ENCODE results near the gene AP1S3.

Gene AP1S3

DNA sequence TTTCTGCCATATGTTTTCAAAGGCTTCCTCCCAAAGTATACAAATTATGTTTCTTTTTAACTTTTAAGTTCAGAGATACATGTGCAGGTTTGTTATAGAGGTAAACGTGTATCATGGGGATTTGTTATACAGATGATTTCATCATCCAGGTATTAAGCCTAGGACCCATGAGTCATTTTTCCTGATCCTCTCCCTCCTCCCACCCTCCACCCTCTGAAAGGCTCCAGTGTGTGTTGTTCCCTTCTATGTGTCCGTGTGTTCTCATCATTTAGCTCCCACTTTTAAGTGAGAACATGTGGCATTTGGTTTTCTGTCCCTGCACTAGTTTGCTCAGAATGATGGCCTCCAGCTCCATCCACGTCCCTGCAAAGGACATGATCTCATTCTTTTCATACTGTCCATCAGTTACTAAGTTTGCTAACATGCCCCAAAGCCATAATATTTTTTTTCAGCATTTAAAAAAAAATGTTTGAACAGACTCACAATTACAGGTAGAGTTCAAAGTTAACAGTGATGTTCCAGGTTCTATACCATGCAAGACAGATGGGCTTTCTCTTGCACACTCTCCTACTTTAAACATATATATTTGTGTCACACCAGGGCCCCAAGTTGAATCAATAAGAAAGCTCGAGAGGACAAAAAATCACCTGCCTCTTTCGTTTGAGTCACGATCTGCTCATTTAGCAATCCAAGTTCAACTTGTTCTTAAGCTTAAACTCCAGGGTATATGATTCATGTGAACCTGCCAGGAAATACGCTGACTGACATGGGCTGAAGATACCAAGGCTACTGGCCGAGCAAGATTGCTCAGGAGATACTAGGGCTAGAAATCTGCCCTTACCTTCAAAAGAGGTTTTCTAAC, 77.6 kb downstream of the AP1S3 start:
- no peak for DNase-seq (ENCODE audit: low read depth)

DNA sequence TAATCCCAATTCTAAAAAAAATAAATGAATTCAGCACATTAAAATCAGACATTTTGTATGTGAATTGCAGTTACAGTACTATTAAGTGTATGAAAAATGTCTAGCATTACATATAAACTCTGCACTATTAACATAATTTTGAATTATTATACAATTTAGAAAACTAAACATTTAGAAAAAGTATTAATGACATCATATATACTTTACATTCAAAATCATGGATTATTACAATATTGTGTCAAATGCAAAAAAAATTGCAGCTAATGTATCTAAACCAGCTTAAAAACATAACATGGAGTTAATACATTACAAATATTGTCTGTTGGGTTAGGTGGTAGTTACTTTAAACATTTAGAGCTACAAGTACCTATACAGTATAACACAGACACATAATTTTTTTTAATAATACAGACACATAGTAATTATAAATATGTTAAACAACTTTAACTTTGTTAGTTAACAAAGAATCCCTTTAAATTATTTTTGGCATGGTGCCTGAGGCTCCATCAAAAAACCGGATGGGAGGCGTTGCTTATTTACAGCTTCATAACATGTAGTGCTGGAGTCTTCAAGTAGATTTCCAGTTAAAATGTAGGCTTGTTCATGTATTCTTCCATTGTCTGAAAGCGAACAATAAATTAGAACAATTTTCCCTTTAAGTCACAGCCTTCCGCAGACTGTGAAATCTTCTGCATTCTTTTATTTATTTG, 79.1 kb downstream of the AP1S3 start:
- DNase-seq (ENCODE audit: low read depth), result no peak

DNA sequence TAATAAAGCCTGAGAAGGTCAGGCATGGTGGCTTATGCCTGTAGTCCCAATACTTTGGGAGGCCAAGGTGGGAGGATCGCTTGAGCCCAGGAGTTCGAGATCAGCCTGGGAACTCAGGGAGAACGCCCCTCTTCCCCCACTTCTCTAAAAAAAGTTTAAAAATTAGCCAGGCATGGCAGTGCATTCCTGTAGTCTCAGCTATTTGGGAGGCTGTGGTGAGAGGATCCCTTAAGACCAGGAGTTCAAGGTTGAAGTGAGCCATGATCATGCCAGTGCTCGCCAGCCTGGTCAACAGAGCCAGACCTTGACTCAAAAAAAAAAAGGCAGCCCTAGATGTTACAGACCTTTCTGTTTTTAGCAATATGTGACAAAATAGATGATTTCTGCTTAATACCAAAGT, 83.4 kb downstream of the AP1S3 start:
- DNase-seq (ENCODE audit: low read depth), result no peak

DNA sequence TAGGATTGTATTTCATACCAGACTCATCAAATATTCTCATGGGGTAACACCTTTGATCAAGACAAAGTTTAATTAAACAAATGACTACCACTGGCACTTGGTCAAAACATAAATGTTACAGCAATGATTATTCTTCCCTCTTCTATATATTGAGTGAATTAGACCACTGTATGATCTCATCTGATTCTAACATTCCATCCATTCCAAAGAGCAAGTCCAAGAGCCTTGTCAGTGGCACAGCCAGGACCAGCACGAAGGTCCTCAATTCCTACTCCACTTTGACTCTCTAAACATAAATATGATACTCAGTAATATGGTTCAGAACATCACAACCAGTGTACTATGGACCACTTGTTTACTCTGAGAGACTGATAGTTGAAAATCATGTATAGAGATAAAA, 86.4 kb downstream of the AP1S3 start:
- DNase-seq (ENCODE audit: low read depth), result no peak

DNA sequence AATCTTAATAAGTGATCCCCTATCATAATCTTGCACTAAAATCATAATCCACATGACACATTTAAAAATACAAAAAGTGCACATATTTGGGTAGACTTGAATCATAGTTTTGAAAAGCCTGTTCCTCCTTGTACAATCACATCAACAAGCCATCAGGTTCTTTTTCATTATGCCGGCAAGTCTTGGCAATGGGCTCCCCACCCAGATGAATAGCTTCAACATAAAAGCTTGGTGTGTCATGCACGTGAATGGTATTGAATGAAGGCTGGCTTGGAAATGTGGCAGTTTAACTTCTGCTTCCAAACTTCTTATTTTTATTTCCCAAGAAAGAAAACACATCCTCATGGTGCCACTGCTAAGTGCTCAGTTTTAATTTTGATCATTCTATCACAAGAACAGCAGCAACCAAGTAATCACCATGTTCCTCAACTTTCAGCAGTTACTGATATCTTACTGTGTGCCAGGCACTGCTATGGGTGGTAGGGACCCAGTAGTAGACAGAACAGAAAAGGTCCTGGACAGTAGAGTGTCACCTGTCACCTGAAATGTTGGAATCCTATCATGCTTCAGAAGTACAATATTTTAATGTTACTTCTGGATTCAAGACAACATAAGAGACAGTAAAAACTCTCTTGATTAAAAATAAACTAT, 89.9 kb downstream of the AP1S3 start:
- DNase-seq (ENCODE audit: low read depth), result no peak

DNA sequence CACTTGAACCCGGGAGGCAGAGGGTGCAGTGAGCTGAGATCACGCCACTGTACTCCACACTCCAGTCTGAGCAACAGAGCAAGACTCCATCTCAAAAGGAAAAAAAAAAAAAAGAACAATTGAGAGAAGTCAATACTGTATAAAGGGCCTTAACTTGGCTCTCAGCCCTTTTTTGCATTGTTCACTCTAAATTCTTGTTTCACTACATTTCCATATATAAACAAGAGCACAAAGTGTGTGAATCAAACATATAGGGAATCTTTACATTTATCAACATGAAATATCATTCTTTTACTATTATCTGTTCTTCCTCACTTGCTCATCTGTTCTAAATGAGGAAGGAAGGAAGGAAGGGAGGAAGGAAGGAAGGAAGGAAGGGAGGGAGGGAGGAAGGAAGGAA, 90.8 kb downstream of the AP1S3 start:
- DNase-seq (ENCODE audit: low read depth), result no peak

DNA sequence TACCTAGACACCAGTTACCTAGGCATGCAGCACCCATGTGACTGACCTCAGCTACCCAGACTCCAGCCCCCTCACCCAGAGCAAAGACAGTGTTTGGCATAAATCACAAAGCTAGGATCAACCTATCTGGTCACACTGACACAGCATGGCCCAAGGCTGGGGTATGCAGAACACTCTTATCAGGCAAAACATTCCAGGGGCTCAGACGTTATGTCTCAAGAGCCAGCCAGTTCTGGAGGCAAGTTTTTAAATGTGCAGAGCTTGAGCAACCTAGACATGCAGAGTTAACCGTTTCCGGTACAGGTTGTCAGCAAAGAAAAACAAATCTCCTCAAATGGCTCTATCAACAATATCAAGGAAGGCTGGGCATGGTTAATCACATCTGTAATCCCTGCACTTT, 92.8 kb downstream of the AP1S3 start:
- no peak for DNase-seq (ENCODE audit: low read depth)

DNA sequence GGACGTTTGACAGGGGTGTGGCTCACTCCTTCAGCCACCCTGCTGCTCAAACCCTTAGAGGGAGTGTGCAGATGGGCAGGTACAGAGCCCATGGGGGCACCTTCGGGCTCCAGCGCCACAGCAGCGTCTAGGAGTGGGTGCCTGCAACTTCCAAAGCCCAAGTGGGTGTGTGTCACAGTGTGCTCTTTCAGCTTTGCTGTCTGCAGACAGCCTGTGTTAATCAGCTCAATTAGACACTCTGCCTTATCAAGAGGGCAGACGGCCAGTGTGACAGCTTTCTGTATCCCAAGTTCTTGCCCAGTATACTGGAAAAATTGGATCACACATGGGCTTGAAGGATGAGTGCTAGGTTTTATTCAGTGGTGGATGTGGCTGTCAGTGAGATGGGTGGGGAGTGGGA, 96.7 kb downstream of the AP1S3 start:
- no peak for DNase-seq (ENCODE audit: low read depth)

DNA sequence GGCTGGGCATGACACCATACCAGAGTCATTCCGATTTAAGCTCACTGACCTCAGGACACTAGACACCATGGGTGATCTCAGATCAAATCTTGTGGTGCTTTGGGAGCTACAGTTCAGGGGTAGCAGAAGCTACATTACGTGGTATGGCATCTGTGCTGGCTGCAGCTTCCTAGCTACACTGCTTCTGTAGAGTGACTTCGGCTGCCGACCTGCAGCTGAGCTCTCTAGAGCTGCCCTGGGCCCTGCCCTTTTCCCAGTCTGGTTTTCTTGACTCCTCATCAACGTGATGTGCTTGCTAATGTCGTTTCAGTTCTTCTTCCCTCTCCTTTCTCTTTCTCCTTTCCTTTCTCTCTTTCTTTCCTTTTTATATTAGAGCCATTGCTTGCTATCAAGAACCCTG, 100.2 kb downstream of the AP1S3 start:
- DNase-seq (ENCODE audit: low read depth), result no peak

DNA sequence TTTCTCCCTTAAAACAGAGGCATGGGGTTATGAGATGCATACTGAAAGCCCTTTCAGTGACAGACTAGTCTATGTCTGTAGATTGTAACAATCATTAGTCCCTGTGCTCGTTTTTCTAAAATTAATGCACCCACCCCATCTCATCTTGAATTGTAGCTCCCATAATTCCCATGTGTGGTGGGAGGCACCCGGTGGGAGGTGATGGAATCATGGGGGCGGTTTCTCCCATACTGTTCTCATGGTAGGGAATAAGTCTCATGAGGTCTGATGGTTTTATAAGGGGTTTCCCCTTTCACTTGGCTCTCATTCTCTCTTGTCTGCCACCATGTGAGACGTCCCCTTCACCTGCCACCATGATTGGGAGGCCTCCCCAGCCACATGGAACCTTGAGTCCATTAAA, 100.9 kb downstream of the AP1S3 start:
- no peak for DNase-seq (ENCODE audit: low read depth)

DNA sequence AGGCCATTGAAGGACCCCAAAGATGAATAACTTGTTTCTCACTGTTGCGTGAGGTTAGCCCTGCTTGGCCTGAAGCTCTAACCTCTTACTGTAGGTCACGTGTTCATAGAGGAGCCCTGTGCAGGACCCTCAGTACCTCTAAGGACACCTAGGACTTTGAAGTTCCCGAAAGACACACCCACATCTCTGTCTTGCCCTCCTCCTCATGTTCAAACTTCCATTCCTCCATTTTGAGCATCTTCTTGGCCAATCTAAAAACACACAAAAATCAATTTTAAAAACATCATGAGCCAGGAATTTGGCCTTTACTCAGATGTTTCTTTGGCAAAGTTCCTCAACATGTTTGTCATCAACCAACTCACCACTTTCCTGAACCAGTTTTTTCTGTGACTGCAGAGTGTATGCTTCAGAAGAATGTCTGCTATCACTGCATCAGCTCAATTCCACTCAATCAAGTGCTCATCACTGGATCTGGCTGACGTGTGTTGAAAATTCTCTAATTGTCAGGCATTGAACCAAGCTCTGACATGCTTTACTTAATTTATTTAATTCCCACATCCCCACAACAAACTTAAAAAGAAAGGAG, 101.6 kb downstream of the AP1S3 start:
- DNase-seq (ENCODE audit: low read depth), result no peak

DNA sequence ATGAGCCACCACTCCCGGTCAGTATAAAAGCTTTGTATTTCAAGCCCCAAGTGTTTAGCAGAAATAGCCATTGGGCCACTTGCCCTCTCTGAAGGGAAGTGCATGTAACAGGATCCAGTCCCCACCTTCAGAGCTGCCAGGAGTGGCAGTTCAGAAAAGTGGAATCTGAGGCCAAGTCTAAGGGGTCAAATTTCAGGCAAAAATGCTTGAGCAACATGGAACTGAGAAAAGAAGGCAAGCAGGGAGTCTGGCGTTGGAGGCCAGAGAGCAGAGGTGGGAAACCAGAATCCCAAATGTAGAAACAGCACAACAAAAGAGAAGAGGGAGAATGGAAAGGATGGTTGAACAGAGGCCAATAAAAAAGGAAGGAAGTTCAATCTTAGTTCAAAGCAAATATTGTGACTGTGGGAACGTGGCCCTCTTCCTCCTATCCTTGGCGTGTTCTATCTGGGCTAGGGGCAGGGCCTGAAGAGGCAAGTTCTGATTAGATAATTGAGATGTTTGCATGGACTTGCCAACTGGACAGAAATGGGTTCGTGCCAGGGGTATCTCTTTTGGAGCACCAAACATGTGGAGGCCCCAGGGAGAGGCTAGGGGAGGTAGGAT, 102.2 kb downstream of the AP1S3 start:
- DNase-seq (ENCODE audit: low read depth), result no peak

DNA sequence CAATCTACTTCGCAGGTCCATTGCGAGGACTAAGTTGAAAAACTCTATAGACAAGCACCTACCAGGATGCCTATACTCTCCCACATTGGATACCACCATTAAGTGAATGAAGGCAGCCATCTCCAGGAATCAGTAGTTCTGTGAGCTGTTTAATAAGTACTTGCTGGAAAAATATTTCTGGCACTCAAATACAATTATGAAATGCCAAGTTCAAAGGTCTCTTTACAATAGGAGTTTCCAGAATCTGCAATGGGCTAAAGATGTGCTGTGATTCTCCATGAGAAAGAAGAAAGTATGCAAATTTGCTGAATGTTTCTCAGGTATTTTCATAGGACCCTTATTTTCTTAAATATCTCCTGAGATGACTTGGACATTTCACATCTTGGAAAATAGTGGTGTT, 103.0 kb downstream of the AP1S3 start:
- no peak for DNase-seq (ENCODE audit: low read depth)

DNA sequence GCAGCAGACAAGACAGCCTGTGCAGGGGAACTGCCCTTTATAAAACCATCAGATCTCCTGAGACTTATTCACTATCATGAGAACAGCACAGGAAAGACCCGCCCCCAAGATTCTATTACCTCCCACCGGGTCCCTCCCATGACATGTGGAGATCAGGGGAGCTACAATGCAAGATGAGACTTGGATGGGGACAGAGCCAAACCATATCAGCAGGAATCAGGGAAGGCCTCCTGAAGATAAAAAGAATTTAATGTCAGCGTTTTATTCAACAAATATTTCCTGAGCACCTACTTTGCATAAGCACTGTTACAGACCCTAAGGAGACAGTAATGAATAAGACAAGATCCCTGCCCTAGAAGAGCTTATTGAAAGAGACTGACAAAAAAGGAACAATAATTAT, 105.0 kb downstream of the AP1S3 start:
- DNase-seq (ENCODE audit: low read depth), result no peak

DNA sequence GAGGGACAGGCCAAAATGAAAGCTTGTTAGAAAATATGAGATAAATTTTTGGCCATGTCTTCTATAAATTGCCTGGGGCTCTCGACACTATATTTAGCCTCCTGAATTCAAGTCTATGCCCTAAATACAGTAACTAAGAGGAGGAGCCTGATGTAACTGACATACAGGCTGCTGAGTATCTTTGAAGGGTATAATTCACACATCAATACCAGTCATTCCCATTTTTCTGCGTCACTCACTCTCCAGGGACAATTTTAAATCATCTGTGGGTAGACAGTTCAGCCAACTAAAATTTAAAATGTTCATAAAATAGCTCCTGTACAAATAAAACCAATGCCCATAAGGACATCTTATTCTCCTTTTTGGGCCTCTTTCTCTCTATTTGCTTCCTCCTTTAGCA, 105.9 kb downstream of the AP1S3 start:
- DNase-seq (ENCODE audit: low read depth), result no peak

DNA sequence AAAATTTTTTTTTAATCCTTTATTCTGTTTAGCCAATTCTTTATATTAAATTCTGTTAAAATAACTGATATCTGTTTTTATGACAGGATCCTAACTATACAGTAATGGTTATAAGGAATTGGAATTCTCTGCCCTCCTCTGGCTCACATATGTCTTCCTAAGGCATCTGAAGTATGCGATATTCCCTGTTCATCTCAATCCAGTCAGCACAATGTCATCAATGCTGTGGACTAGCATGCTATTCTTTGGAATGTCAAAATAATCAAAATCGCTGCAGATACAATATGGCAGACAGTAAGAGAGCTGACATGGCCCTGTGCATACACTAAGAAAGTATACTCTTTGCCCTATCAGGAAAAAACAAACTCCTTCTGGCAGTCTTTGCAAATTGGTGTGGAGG, 107.6 kb downstream of the AP1S3 start:
- no peak for DNase-seq (ENCODE audit: low read depth)

DNA sequence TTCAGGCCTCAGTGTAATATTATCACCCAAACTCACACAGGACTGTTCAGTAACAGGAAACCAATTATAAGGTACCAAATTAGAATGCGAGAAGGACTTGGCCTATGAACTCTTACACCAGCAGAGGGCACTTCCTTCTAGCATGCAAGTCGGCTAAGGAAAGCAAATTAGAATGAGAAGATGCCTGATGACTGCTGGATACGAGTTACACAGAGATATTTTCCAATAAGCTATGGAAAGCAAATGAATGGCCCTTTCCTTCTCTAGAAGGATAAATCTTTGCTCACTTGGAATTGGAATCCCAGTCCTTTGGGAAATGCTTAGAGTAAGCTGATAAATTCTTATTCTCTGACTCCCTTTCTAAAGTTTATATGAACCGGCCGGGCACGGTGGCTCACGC, 109.8 kb downstream of the AP1S3 start:
- peak; percentile 4 for DNase-seq (ENCODE audit: low read depth)

DNA sequence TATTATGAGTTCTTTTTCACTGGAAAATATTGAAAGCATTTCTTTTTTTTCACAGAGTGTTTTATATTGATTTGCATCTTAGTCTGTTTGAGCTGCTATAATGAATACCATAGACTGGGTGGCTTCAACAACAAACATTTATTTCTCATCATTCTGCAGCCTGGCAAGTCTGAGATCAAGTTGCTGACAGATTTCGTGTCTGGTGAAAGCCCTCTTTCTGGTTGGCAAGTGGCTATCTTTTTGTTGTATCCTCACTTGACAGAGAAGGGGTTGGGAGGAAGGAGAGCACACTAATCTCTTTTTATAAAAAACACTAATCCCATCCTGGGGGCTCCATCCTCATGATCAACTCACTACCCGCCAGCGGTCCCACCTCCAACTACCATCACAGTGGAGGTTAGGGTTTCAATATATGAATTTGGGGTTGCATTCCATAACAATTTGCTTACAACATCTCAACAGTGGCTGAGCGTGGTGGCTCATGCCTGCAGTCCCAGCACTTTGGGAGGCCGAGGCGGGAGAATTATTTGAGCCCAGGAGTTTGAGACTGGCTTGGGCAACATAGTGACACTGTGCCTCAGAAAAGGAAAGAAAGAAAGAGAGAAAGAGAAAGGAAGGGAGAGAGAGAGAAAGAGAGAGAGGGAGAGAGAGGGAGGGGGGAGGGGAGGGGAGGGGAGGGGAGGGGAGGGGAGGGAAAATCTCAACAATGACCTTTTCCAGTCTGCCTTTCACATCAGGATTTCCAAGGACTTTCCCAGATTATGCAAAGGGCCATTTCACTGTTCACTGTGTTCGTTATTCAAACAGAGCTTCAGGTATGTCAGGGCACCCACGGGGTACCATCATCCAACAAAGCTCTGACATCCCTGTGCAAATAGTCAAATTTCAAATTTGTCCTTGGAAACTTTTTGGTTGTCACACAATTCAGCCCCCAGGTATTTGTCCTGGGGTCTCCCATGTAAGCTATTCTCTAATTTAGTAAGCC, 111.1 kb downstream of the AP1S3 start:
- DNase-seq (ENCODE audit: low read depth), result no peak

DNA sequence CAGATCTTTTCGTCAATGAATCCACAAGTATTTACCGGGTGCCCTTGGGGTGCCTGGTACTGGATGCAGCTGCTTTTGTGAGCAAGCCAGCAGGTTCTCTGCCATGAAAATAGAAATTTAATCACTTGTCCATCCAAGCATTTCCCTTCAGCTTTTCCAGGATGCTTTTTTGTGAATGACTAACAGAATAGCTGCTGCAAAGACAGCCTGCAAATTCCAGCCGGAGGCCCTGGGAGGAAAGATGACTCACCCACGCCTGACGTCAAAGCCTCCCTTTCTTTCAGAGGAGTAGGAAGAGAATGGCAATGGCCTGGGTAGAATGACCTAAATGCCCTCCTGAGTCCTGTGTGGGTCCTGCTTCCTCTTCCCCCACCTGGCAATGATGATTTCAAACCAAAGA, 111.9 kb downstream of the AP1S3 start:
- DNase-seq (ENCODE audit: low read depth), result no peak

DNA sequence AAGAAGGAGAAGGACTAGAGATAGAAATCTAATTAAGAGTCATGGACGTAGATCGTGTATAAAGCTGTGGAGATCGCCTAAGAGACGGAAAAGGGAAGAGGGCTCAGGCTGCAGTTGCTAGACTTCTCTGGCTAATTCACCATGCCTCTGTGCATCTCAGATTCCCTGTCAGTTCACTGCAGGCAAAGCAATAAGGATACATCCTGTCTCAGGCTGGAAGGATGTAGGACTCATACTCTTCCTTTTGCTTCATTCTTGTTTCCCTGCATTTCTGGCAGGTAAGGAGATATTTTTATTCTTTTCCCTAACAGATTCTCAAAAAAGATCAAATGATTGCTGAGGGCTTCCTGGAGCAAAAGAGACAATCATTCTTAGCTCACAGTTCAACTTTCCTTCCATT, 112.5 kb downstream of the AP1S3 start:
- DNase-seq (ENCODE audit: low read depth), result no peak

DNA sequence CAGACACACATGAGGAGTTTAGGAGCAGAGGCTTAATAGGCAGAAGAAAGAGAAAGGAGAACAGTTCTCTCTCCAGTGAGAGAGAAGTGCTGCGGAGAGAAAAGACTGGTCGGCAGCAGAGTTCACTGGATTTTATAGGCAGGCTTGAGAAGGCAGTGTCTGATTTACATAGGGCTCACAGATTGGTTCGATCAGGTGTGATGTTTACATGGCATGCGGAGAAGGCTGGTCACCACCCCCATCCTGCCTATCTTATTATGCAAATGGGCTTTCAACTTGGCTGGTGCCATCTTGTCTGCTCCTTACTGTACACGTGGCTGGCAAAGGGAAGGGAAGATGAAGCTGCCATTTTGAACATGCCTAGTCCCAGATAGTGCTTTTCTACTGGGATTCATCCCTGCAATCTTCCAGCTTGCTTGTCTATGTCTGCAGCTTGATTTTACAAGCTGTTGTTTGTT, 113.4 kb downstream of the AP1S3 start:
- DNase-seq (ENCODE audit: low read depth), result no peak
